Left lobe of liver (tissue), 2 donors: ENCODE data around the gene BPTF. TPM values are rescaled to one million over a fixed set of nuclear protein-coding genes. Genes with fewer than 3 reads are reported as not detected.
A peak's percentile ranks its signal among the peaks of the same experiment; 100 is the strongest.
"Not testable (repeated sequence)": the region's sequence is repeated elsewhere in the genome, so short reads cannot be mapped to it uniquely, and the experiment has no call there.

ENCODE experiments used
- ATAC-seq: fragments of 200-7000 bp; cut with Tn5 transposase; one replicate; pipeline ENCODE4 v1.9.1; 2020; ENCODE audit warnings: mild to moderate bottlenecking, moderate library complexity
- DNase-seq: peaks from one replicate; pipeline ENCODE4 v3.0.0-alpha.2; 2020; ENCODE audit warnings: low spot score
- total RNA-seq: library from RNA; stranded (reverse); gene quantifications from one replicate; pipeline ENCODE4 v1.2.1, GENCODE V29; 2021
- donor health status: DM: no; HTN: no; CAD: no; lungs with moderate emphysema.
- donor health status: DM: no; HTN: yes; CAD: no.

The BPTF gene
- total RNA-seq, 1 donor from 2014 or later: 29.7 TPM

DNA sequence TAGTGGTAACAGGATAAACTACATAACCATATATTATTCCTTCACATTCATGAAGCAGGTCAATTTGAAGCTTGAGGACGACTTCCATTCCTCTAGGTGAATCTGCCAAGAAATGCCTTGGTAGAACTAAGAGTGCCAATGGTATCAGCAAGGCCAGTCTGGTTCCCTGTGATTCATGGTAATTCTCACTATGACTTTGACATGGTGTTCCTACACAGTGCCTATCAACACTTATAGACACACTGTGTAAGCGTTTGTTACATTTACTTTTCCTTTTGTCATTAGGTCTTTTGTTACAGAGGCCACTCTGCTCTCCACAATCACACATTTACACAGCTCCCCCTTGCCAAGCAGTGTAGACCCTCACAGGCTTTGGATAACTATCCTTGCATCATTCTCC, 136.9 kb downstream of the BPTF start:
- not testable (repeated sequence) for DNase-seq, ATAC-seq

- DNase-seq: peak; percentile 52
- ATAC-seq: peak; percentile 99
Measured at GRCh38 chr17:67963145-67963572, 137.9 kb downstream of the BPTF start.

DNA sequence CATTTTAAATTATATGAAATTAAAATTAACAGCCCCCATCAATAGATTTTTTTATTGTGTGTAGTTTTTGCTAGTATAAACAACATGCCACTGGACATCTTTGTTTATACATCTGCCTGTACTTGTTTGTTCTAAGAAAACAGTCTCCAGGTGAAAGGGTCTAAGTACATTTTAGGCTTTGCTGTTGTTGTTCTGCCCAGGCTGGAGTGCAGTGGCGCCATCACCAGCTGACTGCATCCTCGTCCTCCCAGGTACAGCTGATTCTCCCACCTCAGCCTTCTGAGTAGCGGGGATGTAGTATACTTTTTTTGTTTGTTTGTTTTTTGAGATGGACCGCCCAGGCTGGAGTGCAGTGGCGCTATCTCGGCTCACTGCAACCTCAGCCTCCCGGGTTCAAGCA, 145.5 kb downstream of the BPTF start:
- ATAC-seq: no peak
- DNase-seq: peak; percentile 26

- ATAC-seq: no peak
- no peak for DNase-seq
Measured at GRCh38 chr17:67974185-67974584, 148.9 kb downstream of the BPTF start.

DNA sequence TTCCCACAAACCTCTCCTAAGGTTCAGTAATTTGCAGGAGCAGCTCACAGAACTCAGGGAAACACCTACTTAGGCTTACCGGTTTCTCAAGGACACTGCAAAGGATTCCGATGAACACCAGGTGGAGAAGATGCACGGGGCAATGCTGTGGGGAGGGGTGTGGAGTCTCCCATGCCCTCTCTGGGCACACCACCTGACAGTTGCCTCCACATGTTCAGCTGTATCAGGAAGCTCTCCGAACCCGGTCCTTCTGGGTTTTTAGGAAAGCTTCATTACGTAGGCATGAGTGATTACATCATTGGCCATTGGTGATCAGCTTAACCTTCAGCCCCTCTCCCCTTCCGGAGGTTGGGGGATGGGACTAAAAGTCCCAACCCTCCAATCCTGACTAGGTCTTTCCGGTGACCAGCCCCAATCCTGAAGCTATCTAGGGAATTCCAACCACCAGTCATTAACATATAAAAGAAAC, 149.3 kb downstream of the BPTF start:
- DNase-seq: peak; percentile 23
- no peak for ATAC-seq

- not testable (repeated sequence) for DNase-seq, ATAC-seq
Measured at GRCh38 chr17:67976306-67976705, 151.0 kb downstream of the BPTF start.

DNA sequence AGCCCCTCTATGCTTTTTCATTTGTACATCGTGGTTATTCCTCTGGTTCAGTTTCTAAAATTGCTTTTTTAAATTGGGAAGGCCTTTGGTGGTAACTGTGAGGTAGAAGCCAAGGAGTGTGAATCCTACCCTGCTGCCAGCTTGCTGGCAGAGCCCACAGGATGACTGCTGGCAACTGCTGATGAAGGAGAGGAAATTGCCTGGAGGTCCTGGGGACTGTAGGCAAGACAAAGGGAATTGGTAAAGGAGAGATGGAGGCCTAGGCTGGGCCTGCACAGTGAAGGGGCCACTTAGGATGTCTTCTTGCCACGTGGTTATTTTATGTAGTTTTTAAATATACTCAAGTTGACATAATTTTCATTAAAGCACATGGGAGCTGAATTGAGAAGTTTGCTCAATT, 155.2 kb downstream of the BPTF start:
- no peak for ATAC-seq
- no peak for DNase-seq

GRCh38 chr17:67980883-67981282, 155.6 kb downstream of the BPTF start:
- not testable (repeated sequence) for ATAC-seq, DNase-seq

- ATAC-seq (no peak), DNase-seq (no peak)
Measured at GRCh38 chr17:67982034-67982640, 156.8 kb downstream of the BPTF start.

DNA sequence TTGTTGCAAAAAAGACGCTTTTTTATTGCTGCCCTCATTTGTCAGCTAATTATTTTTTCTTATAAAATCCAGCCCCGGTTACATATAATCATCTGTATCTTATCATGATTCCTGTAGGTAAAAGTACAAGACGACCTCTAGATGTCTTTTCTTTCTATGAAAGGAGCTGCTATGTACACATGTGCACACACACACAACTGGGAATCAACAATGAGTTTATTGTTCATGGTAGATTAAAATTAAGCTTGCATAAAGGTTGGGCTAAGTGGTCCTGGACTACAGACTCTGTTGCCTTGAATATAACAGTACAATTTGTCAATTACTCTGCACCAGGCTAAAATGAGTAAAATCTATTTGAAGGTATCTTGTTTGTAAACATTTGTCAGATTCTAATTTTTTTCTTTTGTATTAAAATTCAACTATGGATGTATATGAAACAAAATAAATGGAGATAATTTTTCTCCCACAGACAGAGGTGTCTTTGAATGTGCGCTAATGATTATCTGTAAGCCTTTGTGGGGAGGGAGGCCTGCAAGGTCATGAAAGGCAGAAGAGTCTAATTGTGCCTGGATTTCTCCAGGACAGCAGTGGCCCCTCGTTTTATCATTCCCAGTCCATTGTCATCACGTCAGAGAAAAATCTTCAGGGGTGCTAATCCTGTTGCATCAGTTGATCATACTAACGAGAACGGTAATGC, 157.5 kb downstream of the BPTF start:
- ATAC-seq: no peak
- no peak for DNase-seq

DNA sequence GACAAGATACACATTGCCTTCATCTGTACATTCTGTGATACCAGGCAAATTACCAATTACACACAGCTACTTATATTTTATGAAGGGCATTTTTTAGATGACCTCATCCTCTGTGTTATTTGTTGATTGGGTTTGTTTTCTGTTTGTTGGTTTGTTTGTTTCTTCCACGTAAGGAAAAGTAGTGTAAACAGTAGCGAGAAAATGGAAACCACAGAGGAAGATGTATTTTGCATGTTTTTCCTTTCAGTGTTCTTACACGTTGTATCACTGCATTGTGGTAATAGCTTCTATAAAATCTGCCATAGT, 158.0 kb downstream of the BPTF start:
- DNase-seq (no peak), ATAC-seq (no peak)

DNA sequence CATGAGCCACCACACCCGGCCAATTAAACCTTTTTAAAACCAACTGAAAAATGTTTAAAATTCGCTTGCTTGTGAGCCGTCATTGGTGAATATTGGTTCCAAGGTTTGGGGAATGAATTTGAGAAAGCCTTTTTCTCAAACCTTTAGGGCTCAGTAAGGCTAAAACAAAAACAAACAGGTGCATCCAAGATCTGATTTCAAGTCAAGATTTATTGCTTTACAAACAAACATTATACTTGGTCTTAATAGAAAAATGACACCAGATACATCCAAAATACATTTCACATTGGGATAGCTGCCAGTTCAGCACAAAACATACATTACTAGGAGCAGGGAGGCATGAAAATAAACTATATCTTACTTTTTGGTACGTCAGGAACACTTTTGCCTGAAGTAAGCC, 165.6 kb downstream of the BPTF start:
- DNase-seq: no peak
- ATAC-seq: no peak

GRCh38 chr17:67992548-67993152, 167.3 kb downstream of the BPTF start:
- ATAC-seq: peak; percentile 50
- no peak for DNase-seq

- ATAC-seq (peak; percentile 79), DNase-seq (peak; percentile 88)
Measured at GRCh38 chr17:67993153-67993997, 168.1 kb downstream of the BPTF start.

GRCh38 chr17:67993998-67994361, 168.7 kb downstream of the BPTF start:
- ATAC-seq (peak; percentile 2), DNase-seq (no peak)

- peak; percentile 67 for DNase-seq
- ATAC-seq: peak; percentile 30
Measured at GRCh38 chr17:67994817-67995569, 169.7 kb downstream of the BPTF start.

GRCh38 chr17:67995570-67996263, 170.4 kb downstream of the BPTF start:
- DNase-seq (peak; percentile 50), ATAC-seq (peak; percentile 1)

DNA sequence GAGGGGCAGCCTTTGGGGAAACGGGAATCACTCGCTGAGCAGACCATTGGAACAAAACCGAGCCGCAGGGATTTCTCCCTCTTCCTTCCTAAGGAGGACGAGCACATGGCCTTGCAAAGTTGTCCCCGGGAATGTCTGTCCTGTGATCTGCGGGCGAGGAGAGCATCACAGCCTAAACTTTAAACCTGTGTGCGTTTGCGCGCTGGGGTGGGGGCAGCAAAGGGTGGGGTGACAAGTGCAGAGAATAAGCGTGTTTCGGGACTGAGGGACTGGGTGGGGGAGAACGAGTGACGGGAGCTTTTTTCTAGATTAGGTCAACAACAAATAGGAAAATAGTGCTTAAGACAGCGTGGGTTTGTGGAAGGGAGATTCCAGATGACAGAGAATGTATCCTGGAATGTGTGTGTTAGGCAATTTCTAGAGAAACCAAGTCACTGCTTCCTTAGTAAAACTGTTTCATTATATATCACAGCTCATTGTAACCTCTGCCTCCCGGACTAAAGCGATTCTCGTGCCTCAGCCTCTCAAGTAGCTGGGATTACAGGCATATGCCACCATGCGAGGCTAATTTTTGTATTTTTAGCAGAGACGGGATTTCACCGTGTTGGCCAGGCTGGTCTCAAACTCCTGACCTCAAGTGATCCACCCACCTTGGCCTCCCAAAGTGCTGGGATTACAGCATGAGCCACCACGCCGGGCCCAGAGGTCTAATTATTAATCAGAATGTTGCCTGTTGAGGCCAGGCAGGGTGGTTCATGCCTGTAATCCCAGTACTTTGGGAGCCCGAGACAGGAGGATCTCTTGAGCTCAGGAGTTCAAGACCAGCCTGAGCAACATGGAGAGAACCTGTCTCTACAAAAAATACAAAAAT, 171.2 kb downstream of the BPTF start, which contains the start of gene C17orf58:
C17orf58 (minus strand) TSS at position 169 of the 871 bp plus-strand sequence. CDS start 271 bp downstream, outside the sequence.
- peak; percentile 44 for DNase-seq
- ATAC-seq: not testable (repeated sequence)

- no peak for ATAC-seq
- no peak for DNase-seq
Measured at GRCh38 chr17:67998466-67998865, 173.2 kb downstream of the BPTF start.
